Esophagus squamous epithelium (tissue), 4 donors: ENCODE measurements around the gene ZBTB45.

ENCODE experiments used
- CTCF ChIP-seq, 6 experiments: fragments of 450-650 bp in 4 of 6; fragments of 200-600 bp in 2 of 6; sonication (generic) in 2 of 6; IDR thresholded peaks; one replicate each; pipeline ENCODE4 v1.5.1; 2016 to 2019; ENCODE audit warnings: antibody characterized with exemption in 6 of 6, mild to moderate bottlenecking in 4 of 6, moderate library complexity in 4 of 6
- POLR2A ChIP-seq, 4 donors: fragments of 450-650 bp; IDR thresholded peaks; one replicate each; pipeline ENCODE4 v1.6.1; 2017; ENCODE audit warnings: antibody characterized with exemption in 4 of 4, mild to moderate bottlenecking in 4 of 4, moderate library complexity in 3 of 4

GRCh38 chr19:58474291-58474996 lies 45.2 kb downstream of the ZBTB45 start:
- TF ChIP-seq CTCF (IDR thresholded peaks at IDR 0.05) (no peak), POLR2A (IDR thresholded peaks at IDR 0.05) (no peak)
